HCT116 (cell line): ENCODE measurements around the gene ESR1.

Source experiments
- CBX3 ChIP-seq: IDR thresholded peaks from 2 replicates; pipeline ENCODE4 v1.6.1; 2012; ENCODE audit warnings: low read depth
- CEBPB ChIP-seq: IDR thresholded peaks from 2 replicates; pipeline ENCODE4 v1.6.1; 2012; ENCODE audit warnings: low read depth
- EZH2 ChIP-seq: fragments of 200-600 bp; sonication (generic); IDR thresholded peaks from 2 replicates; pipeline ENCODE4 v1.6.1; 2017; ENCODE audit warnings: antibody characterized with exemption, mixed run types
- EZH2phosphoT487 ChIP-seq: fragments of 200-600 bp; IDR thresholded peaks from 2 replicates; pipeline ENCODE4 v1.6.1; 2018; ENCODE audit warnings: antibody characterized with exemption, borderline replicate concordance
- JUND ChIP-seq: IDR thresholded peaks from 2 replicates; pipeline ENCODE4 v1.6.1; 2012
- POLR2A ChIP-seq: IDR thresholded peaks from 2 replicates; pipeline ENCODE4 v1.7.0; 2011; ENCODE audit warnings: borderline replicate concordance; ENCODE audit not compliant: insufficient read depth, insufficient read length; ENCODE audit errors: extremely low read depth
- POLR2AphosphoS5 ChIP-seq: IDR thresholded peaks from 2 replicates; pipeline ENCODE4 v1.6.1; 2011; ENCODE audit warnings: mild to moderate bottlenecking, low read depth, low read length, moderate library complexity
- RAD21 ChIP-seq: IDR thresholded peaks from 2 replicates; pipeline ENCODE4 v1.6.1; 2012; ENCODE audit warnings: low read depth, mild to moderate bottlenecking
- TCF7L2 ChIP-seq: IDR thresholded peaks from 2 replicates; pipeline ENCODE4 v1.7.0; 2011; ENCODE audit warnings: borderline replicate concordance, inconsistent platforms; ENCODE audit not compliant: insufficient read depth, insufficient read length; ENCODE audit errors: extremely low read depth
- ZNF274 ChIP-seq: fragments of 200-500 bp; sonication (Bioruptor generic); IDR thresholded peaks from 2 replicates; pipeline ENCODE4 v1.6.1; 2014; ENCODE audit warnings: mild to moderate bottlenecking, low read depth, low read length, inconsistent platforms
- TF ChIP-seq, protein P1 (sequence below), 3 experiments: fragments of 200-600 bp in 1 of 3; sonication (generic) in 1 of 3; IDR thresholded peaks in 2 of 3; conservative IDR thresholded peaks in 1 of 3; 2 replicates each; pipeline ENCODE4 v1.5.1; 2012 to 2017; ENCODE audit warnings: low read depth in 2 of 3, low read length in 2 of 3, antibody characterized with exemption in 1 of 3, borderline replicate concordance in 1 of 3, control low read depth in 1 of 3, mild to moderate bottlenecking in 1 of 3, mixed read lengths in 1 of 3, mixed run types in 1 of 3, moderate library complexity in 1 of 3; ENCODE audit not compliant: insufficient read depth in 1 of 3
- TF ChIP-seq, protein P2 (sequence below): IDR thresholded peaks from 2 replicates; pipeline ENCODE4 v1.6.1; 2012; ENCODE audit warnings: low read depth
- TF ChIP-seq, protein P3 (sequence below): IDR thresholded peaks from 2 replicates; pipeline ENCODE4 v1.6.1; 2011; ENCODE audit warnings: mild to moderate bottlenecking, low read length, moderate library complexity; ENCODE audit not compliant: insufficient replicate concordance; ENCODE audit errors: extremely low read depth
- TF ChIP-seq, protein P4 (sequence below): IDR thresholded peaks from 2 replicates; pipeline ENCODE4 v1.6.1; 2012

- TF ChIP-seq POLR2AphosphoS5 (no peak), EZH2 (no peak), JUND (no peak), POLR2A (no peak), TCF7L2 (no peak), EZH2phosphoT487 (no peak), CEBPB (no peak), CBX3 (no peak), RAD21 (no peak), ZNF274 (no peak)
- TF ChIP-seq, protein P1, sequence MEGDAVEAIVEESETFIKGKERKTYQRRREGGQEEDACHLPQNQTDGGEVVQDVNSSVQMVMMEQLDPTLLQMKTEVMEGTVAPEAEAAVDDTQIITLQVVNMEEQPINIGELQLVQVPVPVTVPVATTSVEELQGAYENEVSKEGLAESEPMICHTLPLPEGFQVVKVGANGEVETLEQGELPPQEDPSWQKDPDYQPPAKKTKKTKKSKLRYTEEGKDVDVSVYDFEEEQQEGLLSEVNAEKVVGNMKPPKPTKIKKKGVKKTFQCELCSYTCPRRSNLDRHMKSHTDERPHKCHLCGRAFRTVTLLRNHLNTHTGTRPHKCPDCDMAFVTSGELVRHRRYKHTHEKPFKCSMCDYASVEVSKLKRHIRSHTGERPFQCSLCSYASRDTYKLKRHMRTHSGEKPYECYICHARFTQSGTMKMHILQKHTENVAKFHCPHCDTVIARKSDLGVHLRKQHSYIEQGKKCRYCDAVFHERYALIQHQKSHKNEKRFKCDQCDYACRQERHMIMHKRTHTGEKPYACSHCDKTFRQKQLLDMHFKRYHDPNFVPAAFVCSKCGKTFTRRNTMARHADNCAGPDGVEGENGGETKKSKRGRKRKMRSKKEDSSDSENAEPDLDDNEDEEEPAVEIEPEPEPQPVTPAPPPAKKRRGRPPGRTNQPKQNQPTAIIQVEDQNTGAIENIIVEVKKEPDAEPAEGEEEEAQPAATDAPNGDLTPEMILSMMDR (IDR thresholded peaks at IDR 0.05 in 2 of 3, conservative IDR thresholded peaks at IDR 0.05 in 1 of 3; ENCODE audit: borderline replicate concordance in 1 of 3, insufficient read depth in 1 of 3, low read depth in 2 of 3, low read length in 2 of 3): no peak
- TF ChIP-seq, protein P2, sequence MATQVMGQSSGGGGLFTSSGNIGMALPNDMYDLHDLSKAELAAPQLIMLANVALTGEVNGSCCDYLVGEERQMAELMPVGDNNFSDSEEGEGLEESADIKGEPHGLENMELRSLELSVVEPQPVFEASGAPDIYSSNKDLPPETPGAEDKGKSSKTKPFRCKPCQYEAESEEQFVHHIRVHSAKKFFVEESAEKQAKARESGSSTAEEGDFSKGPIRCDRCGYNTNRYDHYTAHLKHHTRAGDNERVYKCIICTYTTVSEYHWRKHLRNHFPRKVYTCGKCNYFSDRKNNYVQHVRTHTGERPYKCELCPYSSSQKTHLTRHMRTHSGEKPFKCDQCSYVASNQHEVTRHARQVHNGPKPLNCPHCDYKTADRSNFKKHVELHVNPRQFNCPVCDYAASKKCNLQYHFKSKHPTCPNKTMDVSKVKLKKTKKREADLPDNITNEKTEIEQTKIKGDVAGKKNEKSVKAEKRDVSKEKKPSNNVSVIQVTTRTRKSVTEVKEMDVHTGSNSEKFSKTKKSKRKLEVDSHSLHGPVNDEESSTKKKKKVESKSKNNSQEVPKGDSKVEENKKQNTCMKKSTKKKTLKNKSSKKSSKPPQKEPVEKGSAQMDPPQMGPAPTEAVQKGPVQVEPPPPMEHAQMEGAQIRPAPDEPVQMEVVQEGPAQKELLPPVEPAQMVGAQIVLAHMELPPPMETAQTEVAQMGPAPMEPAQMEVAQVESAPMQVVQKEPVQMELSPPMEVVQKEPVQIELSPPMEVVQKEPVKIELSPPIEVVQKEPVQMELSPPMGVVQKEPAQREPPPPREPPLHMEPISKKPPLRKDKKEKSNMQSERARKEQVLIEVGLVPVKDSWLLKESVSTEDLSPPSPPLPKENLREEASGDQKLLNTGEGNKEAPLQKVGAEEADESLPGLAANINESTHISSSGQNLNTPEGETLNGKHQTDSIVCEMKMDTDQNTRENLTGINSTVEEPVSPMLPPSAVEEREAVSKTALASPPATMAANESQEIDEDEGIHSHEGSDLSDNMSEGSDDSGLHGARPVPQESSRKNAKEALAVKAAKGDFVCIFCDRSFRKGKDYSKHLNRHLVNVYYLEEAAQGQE: no peak
- TF ChIP-seq, protein P3, sequence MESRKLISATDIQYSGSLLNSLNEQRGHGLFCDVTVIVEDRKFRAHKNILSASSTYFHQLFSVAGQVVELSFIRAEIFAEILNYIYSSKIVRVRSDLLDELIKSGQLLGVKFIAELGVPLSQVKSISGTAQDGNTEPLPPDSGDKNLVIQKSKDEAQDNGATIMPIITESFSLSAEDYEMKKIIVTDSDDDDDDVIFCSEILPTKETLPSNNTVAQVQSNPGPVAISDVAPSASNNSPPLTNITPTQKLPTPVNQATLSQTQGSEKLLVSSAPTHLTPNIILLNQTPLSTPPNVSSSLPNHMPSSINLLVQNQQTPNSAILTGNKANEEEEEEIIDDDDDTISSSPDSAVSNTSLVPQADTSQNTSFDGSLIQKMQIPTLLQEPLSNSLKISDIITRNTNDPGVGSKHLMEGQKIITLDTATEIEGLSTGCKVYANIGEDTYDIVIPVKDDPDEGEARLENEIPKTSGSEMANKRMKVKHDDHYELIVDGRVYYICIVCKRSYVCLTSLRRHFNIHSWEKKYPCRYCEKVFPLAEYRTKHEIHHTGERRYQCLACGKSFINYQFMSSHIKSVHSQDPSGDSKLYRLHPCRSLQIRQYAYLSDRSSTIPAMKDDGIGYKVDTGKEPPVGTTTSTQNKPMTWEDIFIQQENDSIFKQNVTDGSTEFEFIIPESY: no peak
- TF ChIP-seq, protein P4, sequence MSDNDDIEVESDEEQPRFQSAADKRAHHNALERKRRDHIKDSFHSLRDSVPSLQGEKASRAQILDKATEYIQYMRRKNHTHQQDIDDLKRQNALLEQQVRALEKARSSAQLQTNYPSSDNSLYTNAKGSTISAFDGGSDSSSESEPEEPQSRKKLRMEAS: no peak
Observed at GRCh38 chr6:151811081-151811480, 3.6 kb downstream of the ESR1 start.
